PC-9 (cell line): ENCODE measurements around the gene CRY1. TPM values are rescaled to one million over a fixed set of nuclear protein-coding genes. Genes with fewer than 3 reads are reported as not detected.

ENCODE experiments used
- BruUV-seq: library from RNA; stranded (reverse); fragments of 400-500 nt; replicated peaks from 2 replicates; lab custom pipeline; 2021; lab: Mats Ljungman, UMichigan
- CTCF ChIA-PET: fragments of 300-600 bp; sonication (Branson Sonifier 250); formaldehyde crosslinking; loops from one replicate; lab custom pipeline; 2022; ENCODE audit warnings: antibody characterized with exemption; lab: Charles Lee
- POLR2A ChIA-PET: fragments of 300-600 bp; sonication (Branson Sonifier 250); formaldehyde crosslinking; loops from one replicate; lab custom pipeline; 2022; ENCODE audit warnings: antibody characterized with exemption; ENCODE audit not compliant: unreplicated experiment; lab: Charles Lee
- DNase-seq, 2 experiments: peaks; one replicate each; pipeline versions ENCODE4 v3.0.0 to v3.0.0-alpha.2; 2015 to 2022; ENCODE audit warnings: mixed read lengths in 1 of 2
- H2AFZ ChIP-seq: fragments of 200-600 bp; sonication (generic); 2 replicates; pipeline ENCODE4 v1.8.1; 2017; ENCODE audit warnings: antibody characterized with exemption
- H3F3A ChIP-seq: fragments of 200-600 bp; sonication (generic); 2 replicates; pipeline ENCODE4 v1.8.1; 2017; ENCODE audit warnings: antibody characterized with exemption, mild to moderate bottlenecking, low read depth; ENCODE audit not compliant: insufficient read depth
- H3K27ac ChIP-seq: fragments of 200-600 bp; sonication (generic); 2 replicates; pipeline ENCODE4 v1.6.1; 2016; ENCODE audit warnings: mixed run types
- H3K27me3 ChIP-seq: fragments of 200-600 bp; sonication (generic); 2 replicates; pipeline ENCODE4 v1.6.1; 2016; ENCODE audit warnings: low read depth, mixed run types; ENCODE audit not compliant: insufficient read depth
- H3K36me3 ChIP-seq: fragments of 200-600 bp; sonication (generic); 2 replicates; pipeline ENCODE4 v1.6.1; 2016; ENCODE audit warnings: low read depth, mixed run types
- H3K4me1 ChIP-seq: fragments of 200-600 bp; sonication (generic); replicated peaks from 2 replicates; pipeline ENCODE4 v1.6.1; 2016; ENCODE audit warnings: mixed run types; ENCODE audit not compliant: insufficient read depth
- H3K4me2 ChIP-seq: fragments of 200-600 bp; sonication (generic); 2 replicates; pipeline ENCODE4 v1.6.1; 2017; ENCODE audit warnings: mixed run types
- H3K4me3 ChIP-seq: fragments of 200-600 bp; sonication (generic); 2 replicates; pipeline ENCODE4 v1.6.1; 2016; ENCODE audit warnings: mixed run types
- H3K79me2 ChIP-seq: fragments of 200-600 bp; sonication (generic); 2 replicates; pipeline ENCODE4 v1.6.1; 2017; ENCODE audit warnings: low read depth, mixed run types
- H3K9me2 ChIP-seq: fragments of 200-600 bp; sonication (generic); 2 replicates; pipeline ENCODE4 v1.8.1; 2017; ENCODE audit warnings: mild to moderate bottlenecking; ENCODE audit not compliant: insufficient read depth
- H3K9me3 ChIP-seq: fragments of 200-600 bp; sonication (generic); 2 replicates; pipeline ENCODE4 v1.8.1; 2016; ENCODE audit warnings: low read depth; ENCODE audit not compliant: insufficient read depth
- H4K20me1 ChIP-seq: fragments of 200-600 bp; sonication (generic); 2 replicates; pipeline ENCODE4 v1.8.1; 2017; ENCODE audit not compliant: insufficient read depth
- CTCF ChIP-seq: fragments of 200-600 bp; sonication (generic); conservative IDR thresholded peaks from 2 replicates; pipeline ENCODE4 v1.6.1; 2017; ENCODE audit warnings: mixed run types, antibody characterized with exemption, mild to moderate bottlenecking, moderate library complexity
- EZH2 ChIP-seq: fragments of 200-600 bp; sonication (generic); IDR thresholded peaks from 2 replicates; pipeline ENCODE4 v1.8.0; 2017; ENCODE audit warnings: antibody characterized with exemption, low read depth
- intact Hi-C: fragments of 100-400 bp; cut with micrococcal nuclease; formaldehyde crosslinking; loops from one replicate; pipeline ENCODE4 v1.10.0; 2022; ENCODE audit not compliant: unreplicated experiment
- total RNA-seq: library from RNA; stranded (reverse); gene quantifications from 2 replicates; pipeline ENCODE4 v1.2.3, GENCODE V29; 2021

Gene CRY1
- total RNA-seq, 1 experiment from 2014 or later: 18.1 TPM

- no peaks in the 10 kb centered on the region for H3F3A ChIP-seq
- H3K4me2 ChIP-seq: no peak overlapping the region
- ChIA-PET POLR2A (no interaction called here), CTCF (no interaction called here)
- H3K4me3 ChIP-seq: no peak overlapping the region
- DNase-seq: no peak
- H4K20me1 ChIP-seq: no peaks in the 10 kb centered on the region; the same call in 1 of the 2 replicates
- no peaks in the 10 kb centered on the region for H3K9me2 ChIP-seq
- 0 out of 2 replicates have a peak, but pooled peaks cover 4% of the 10 kb centered on the region for H3K79me2 ChIP-seq
- intact Hi-C loops: no loop called here
- H2AFZ ChIP-seq: no peak overlapping the region
- H3K27ac ChIP-seq: no peak overlapping the region
- no TSS peak for BruUV-seq
- TF ChIP-seq EZH2 (no peak), CTCF (no peak)
- H3K9me3 ChIP-seq: no peaks in the 10 kb centered on the region
- H3K36me3 ChIP-seq: no peaks in the 10 kb centered on the region
- H3K4me1 ChIP-seq: no peaks in the 10 kb centered on the region
- H3K27me3 ChIP-seq: no peaks in the 10 kb centered on the region
Observed at GRCh38 chr12:107066691-107067090, 26.7 kb downstream of the CRY1 start.

GRCh38 chr12:107064687-107065086, 28.7 kb downstream of the CRY1 start:
- Histone ChIP-seq H3K9me3 (no peaks in the 10 kb centered on the region), H3K4me1 (no peaks in the 10 kb centered on the region), H3K36me3 (no peaks in the 10 kb centered on the region), H3K4me2 (no peak overlapping the region), H3K27me3 (no peaks in the 10 kb centered on the region), H2AFZ (no peak overlapping the region), H3K79me2 (0 out of 2 replicates have a peak, but pooled peaks cover 4% of the 10 kb centered on the region), H4K20me1 (no peaks in the 10 kb centered on the region), H3K4me3 (no peak overlapping the region), H3F3A (no peaks in the 10 kb centered on the region), H3K9me2 (no peaks in the 10 kb centered on the region), H3K27ac (no peak overlapping the region)
- TF ChIP-seq EZH2 (no peak), CTCF (no peak)
- DNase-seq: no peak
- POLR2A ChIA-PET: no interaction called here
- CTCF ChIA-PET: no interaction called here
- no TSS peak for BruUV-seq
- intact Hi-C loops: no loop called here

- POLR2A ChIA-PET: no interaction called here
- H3F3A ChIP-seq: no peaks in the 10 kb centered on the region
- H2AFZ ChIP-seq: no peak overlapping the region
- H3K4me1 ChIP-seq: no peaks in the 10 kb centered on the region
- H4K20me1 ChIP-seq: no peaks in the 10 kb centered on the region
- no peaks in the 10 kb centered on the region for H3K9me3 ChIP-seq
- CTCF ChIA-PET: no interaction called here
- H3K79me2 ChIP-seq: 0 out of 2 replicates have a peak, but pooled peaks cover 4% of the 10 kb centered on the region
- no peak for DNase-seq
- no peaks in the 10 kb centered on the region for H3K9me2 ChIP-seq
- no peak overlapping the region for H3K4me3 ChIP-seq
- no TSS peak for BruUV-seq
- H3K27ac ChIP-seq: no peak overlapping the region
- intact Hi-C loops: no loop called here
- no peak overlapping the region for H3K4me2 ChIP-seq
- no peaks in the 10 kb centered on the region for H3K27me3 ChIP-seq
- H3K36me3 ChIP-seq: no peaks in the 10 kb centered on the region
- TF ChIP-seq CTCF (no peak), EZH2 (no peak)
Observed at GRCh38 chr12:107064243-107064642, 29.1 kb downstream of the CRY1 start.
